GM19099 (cell line): Measurements from ENCODE around the gene BBLN.

Source experiments
- POLR2A ChIP-seq: IDR thresholded peaks from 3 replicates; pipeline ENCODE4 v1.6.1; 2011; ENCODE audit warnings: low read depth; ENCODE audit not compliant: insufficient read length; ENCODE audit errors: extremely low read depth

The BBLN gene

GRCh38 chr9:128206484-128206883 lies 46.4 kb downstream of the BBLN start:
- TF ChIP-seq POLR2A: no peak

- no peak for TF ChIP-seq POLR2A
Observed at GRCh38 chr9:128206916-128207910, 47.1 kb downstream of the BBLN start.

- no peak for TF ChIP-seq POLR2A
Observed at GRCh38 chr9:128208386-128208785, 48.3 kb downstream of the BBLN start.

GRCh38 chr9:128208946-128209669 lies 49.0 kb downstream of the BBLN start:
- no peak for TF ChIP-seq POLR2A

- TF ChIP-seq POLR2A: no peak
Observed at GRCh38 chr9:128211186-128211980, 51.3 kb downstream of the BBLN start.

- TF ChIP-seq POLR2A: no peak
Observed at GRCh38 chr9:128211981-128212281, 51.9 kb downstream of the BBLN start.
